Neural cell (in vitro differentiated cells): ENCODE results near the gene TFG. TPM values are rescaled to one million over a fixed set of nuclear protein-coding genes. Genes with fewer than 3 reads are reported as not detected.

Source experiments
- H2AFZ ChIP-seq: fragments of 200-600, 300-800 bp; sonication (generic), shearing (Covaris generic); 2 replicates; pipeline ENCODE4 v1.6.0; 2014; ENCODE audit warnings: low read depth, mild to moderate bottlenecking, antibody characterized with exemption, low read length, moderate library complexity
- H3F3A ChIP-seq: fragments of 200-600 bp; shearing (Covaris generic); 2 replicates; pipeline ENCODE4 v1.6.1; 2016; ENCODE audit warnings: mild to moderate bottlenecking, moderate library complexity, mixed read lengths, antibody characterized with exemption, low read length; ENCODE audit not compliant: insufficient read depth, poor library complexity, severe bottlenecking
- H3K27ac ChIP-seq: fragments of 200-600, 300-800 bp; sonication (generic), shearing (Covaris generic); 2 replicates; pipeline ENCODE4 v1.5.1; 2014; ENCODE audit warnings: mild to moderate bottlenecking, low read length, moderate library complexity
- H3K27me3 ChIP-seq: fragments of 300-800, 200-600 bp; sonication (generic), shearing (Covaris generic); 2 replicates; pipeline ENCODE4 v1.6.0; 2014; ENCODE audit warnings: mild to moderate bottlenecking, low read depth, low read length, moderate library complexity; ENCODE audit not compliant: insufficient read depth
- H3K36me3 ChIP-seq: fragments of 300-800, 200-600 bp; sonication (generic), shearing (Covaris generic); 2 replicates; pipeline ENCODE4 v1.5.1; 2014; ENCODE audit warnings: mild to moderate bottlenecking, antibody characterized with exemption, low read length, moderate library complexity; ENCODE audit not compliant: insufficient read depth
- H3K4me2 ChIP-seq: fragments of 300-800, 200-600 bp; sonication (generic), shearing (Covaris generic); 2 replicates; pipeline ENCODE4 v1.6.0; 2014; ENCODE audit warnings: mild to moderate bottlenecking, low read length
- H3K4me3 ChIP-seq: fragments of 300-800, 200-600 bp; sonication (generic), shearing (Covaris generic); 2 replicates; pipeline ENCODE4 v1.5.1; 2014; ENCODE audit warnings: mild to moderate bottlenecking, low read length, moderate library complexity
- H3K79me2 ChIP-seq: fragments of 200-600 bp; shearing (Covaris generic); replicated peaks from 2 replicates; pipeline ENCODE4 v1.6.0; 2014; ENCODE audit warnings: mild to moderate bottlenecking, low read length, moderate library complexity; ENCODE audit not compliant: insufficient read depth
- H3K9ac ChIP-seq: fragments of 300-800, 200-600 bp; sonication (generic), shearing (Covaris generic); 2 replicates; pipeline ENCODE4 v1.6.1; 2016; ENCODE audit warnings: mild to moderate bottlenecking, low read length, mixed read lengths
- H3K9me2 ChIP-seq: fragments of 200-600 bp; shearing (Covaris generic); 2 replicates; pipeline ENCODE4 v1.6.1; 2016; ENCODE audit warnings: mild to moderate bottlenecking, low read length, mixed read lengths; ENCODE audit not compliant: insufficient read depth
- H3K9me3 ChIP-seq: fragments of 200-600, 300-800 bp; sonication (generic), shearing (Covaris generic); 2 replicates; pipeline ENCODE4 v1.6.1; 2016; ENCODE audit warnings: mild to moderate bottlenecking, mixed run types, low read length, moderate library complexity, mixed read lengths
- H4K20me1 ChIP-seq: fragments of 200-600 bp; shearing (Covaris generic); 2 replicates; pipeline ENCODE4 v1.6.1; 2016; ENCODE audit warnings: mild to moderate bottlenecking, mixed run types; ENCODE audit not compliant: insufficient read depth
- EP300 ChIP-seq: fragments of 450-650 bp; conservative IDR thresholded peaks from 2 replicates; pipeline ENCODE4 v1.6.1; 2014; ENCODE audit warnings: antibody characterized with exemption, mild to moderate bottlenecking, moderate library complexity; ENCODE audit not compliant: poor library complexity, severe bottlenecking
- EZH2 ChIP-seq: fragments of 200-600, 300-800 bp; shearing (Covaris generic), sonication (generic); IDR thresholded peaks from 2 replicates; pipeline ENCODE4 v1.6.1; 2014; ENCODE audit warnings: antibody characterized with exemption, low read length, borderline replicate concordance, mild to moderate bottlenecking; ENCODE audit not compliant: insufficient read depth, poor library complexity, severe bottlenecking
- MXI1 ChIP-seq: fragments of 450-650 bp; conservative IDR thresholded peaks from 2 replicates; pipeline ENCODE4 v1.6.1; 2014; ENCODE audit warnings: antibody characterized with exemption, mild to moderate bottlenecking; ENCODE audit not compliant: poor library complexity, severe bottlenecking
- RAD21 ChIP-seq: fragments of 450-650 bp; conservative IDR thresholded peaks from 2 replicates; pipeline ENCODE4 v1.6.1; 2014; ENCODE audit warnings: antibody characterized with exemption, mild to moderate bottlenecking, moderate library complexity
- REST ChIP-seq: IDR thresholded peaks from 2 replicates; pipeline ENCODE4 v1.6.1; 2012; ENCODE audit warnings: borderline replicate concordance
- SMC3 ChIP-seq: fragments of 450-650 bp; conservative IDR thresholded peaks from 2 replicates; pipeline ENCODE4 v1.6.1; 2014; ENCODE audit warnings: antibody characterized with exemption, mild to moderate bottlenecking, moderate library complexity; ENCODE audit not compliant: poor library complexity
- TAF1 ChIP-seq: IDR thresholded peaks from 2 replicates; pipeline ENCODE4 v1.6.1; 2012; ENCODE audit warnings: low read depth
- polyA plus RNA-seq: library from polyadenylated mRNA; depleted of rRNA; stranded (reverse); fragments of >200 nt; gene quantifications from 2 replicates; pipeline ENCODE4 v1.2.3, GENCODE V29; 2014
- TF ChIP-seq, protein P1 (sequence below): fragments of 450-650 bp; IDR thresholded peaks from 2 replicates; pipeline ENCODE4 v1.5.1; 2014; ENCODE audit warnings: antibody characterized with exemption, mild to moderate bottlenecking, moderate library complexity; ENCODE audit not compliant: poor library complexity, severe bottlenecking

The TFG gene
- polyA plus RNA-seq, 1 donor from 2014 or later: 64.6 TPM

DNA sequence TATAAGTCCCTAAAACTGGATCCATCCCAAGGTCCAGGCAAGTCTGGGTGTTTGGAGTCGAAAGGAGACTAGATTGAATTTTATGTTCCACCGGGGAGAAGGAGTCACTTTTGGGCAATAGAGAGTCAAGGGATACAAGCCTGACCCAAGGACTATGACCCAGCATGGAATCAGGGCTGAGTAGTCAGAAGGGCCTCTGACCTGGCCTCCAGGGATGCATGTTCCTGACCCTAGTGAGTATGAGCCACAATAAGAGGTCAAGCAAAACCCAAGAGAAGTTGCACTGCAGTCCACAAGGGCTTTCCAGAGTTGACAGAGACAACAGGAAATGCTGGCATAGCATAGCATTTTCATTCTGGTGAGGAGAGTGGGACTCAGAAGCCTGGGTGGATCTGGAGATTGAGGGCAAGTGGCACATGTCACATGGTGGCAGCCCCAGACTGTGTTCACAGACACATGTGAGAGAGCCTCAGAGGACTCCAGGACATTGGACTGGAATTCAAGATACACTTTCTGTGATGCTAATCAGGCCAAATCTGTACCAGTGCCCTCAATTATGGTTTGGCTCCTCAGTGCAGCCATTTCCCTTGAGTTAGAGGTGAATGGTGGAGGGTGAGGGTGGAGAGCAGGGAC lies 66.9 kb downstream of the TFG start:
- Histone ChIP-seq H2AFZ (no peak overlapping the region), H3K9ac (no peak overlapping the region), H3K4me2 (no peak overlapping the region), H3K4me3 (no peak overlapping the region), H3K27ac (no peak overlapping the region), H3K79me2 (no peaks in the 10 kb centered on the region), H3K9me2 (no peaks in the 10 kb centered on the region), H3K9me3 (no peaks in the 10 kb centered on the region), H3K27me3 (no peaks in the 10 kb centered on the region), H4K20me1 (no peaks in the 10 kb centered on the region), H3K36me3 (no peaks in the 10 kb centered on the region), H3F3A (no peaks in the 10 kb centered on the region)
- TF ChIP-seq RAD21 (no peak), EP300 (no peak), TAF1 (no peak), MXI1 (no peak), REST (no peak)
- TF ChIP-seq, protein P1, sequence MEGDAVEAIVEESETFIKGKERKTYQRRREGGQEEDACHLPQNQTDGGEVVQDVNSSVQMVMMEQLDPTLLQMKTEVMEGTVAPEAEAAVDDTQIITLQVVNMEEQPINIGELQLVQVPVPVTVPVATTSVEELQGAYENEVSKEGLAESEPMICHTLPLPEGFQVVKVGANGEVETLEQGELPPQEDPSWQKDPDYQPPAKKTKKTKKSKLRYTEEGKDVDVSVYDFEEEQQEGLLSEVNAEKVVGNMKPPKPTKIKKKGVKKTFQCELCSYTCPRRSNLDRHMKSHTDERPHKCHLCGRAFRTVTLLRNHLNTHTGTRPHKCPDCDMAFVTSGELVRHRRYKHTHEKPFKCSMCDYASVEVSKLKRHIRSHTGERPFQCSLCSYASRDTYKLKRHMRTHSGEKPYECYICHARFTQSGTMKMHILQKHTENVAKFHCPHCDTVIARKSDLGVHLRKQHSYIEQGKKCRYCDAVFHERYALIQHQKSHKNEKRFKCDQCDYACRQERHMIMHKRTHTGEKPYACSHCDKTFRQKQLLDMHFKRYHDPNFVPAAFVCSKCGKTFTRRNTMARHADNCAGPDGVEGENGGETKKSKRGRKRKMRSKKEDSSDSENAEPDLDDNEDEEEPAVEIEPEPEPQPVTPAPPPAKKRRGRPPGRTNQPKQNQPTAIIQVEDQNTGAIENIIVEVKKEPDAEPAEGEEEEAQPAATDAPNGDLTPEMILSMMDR: no peak

- H2AFZ ChIP-seq: no peak overlapping the region
- no peaks in the 10 kb centered on the region for H3K79me2 ChIP-seq
- no peak for TF ChIP-seq RAD21
- TF ChIP-seq EZH2: no peak
- no peak for TF ChIP-seq REST
- TF ChIP-seq MXI1: no peak
- TF ChIP-seq SMC3: no peak
- TF ChIP-seq, protein P1: no peak
- H3K4me2 ChIP-seq: no peak overlapping the region
- H3K27me3 ChIP-seq: no peaks in the 10 kb centered on the region
- no peak overlapping the region for H3K27ac ChIP-seq
- H4K20me1 ChIP-seq: no peaks in the 10 kb centered on the region
- no peaks in the 10 kb centered on the region for H3K9me2 ChIP-seq
- no peak overlapping the region for H3K4me3 ChIP-seq
- H3F3A ChIP-seq: no peaks in the 10 kb centered on the region
- no peak overlapping the region for H3K9ac ChIP-seq
- H3K9me3 ChIP-seq: no peaks in the 10 kb centered on the region
- H3K36me3 ChIP-seq: no peaks in the 10 kb centered on the region
Observed at GRCh38 chr3:100776746-100777145, 67.5 kb downstream of the TFG start.
